ENCODE data around the gene THSD4.

THSD4 gene

DNA sequence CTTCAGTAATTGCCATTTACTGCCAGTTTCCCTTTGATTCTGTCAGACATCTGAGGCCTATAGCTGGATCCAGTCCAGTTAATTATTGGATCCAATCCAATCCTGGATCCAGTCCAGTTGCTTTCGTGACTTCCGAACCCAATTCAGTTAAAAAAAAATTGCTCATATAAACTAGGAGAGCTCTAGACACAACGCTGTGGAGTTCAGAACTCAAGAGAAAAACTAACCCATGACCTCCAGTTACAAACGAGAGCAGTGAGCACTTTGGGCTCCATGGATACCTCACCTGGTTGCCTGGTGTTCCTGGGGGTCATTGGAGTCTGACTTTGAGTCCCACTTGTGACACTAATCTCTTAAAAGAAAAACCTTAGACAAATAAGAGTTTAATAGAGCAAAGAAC, 269.8 kb downstream of the THSD4 start:
- H3K9me3 ChIP-seq (replicated peaks; ENCODE audit: insufficient read depth, low read length): no peaks in the 10 kb centered on the region
- H3K79me2 ChIP-seq (ENCODE audit: low read length): no peaks in the 10 kb centered on the region
- no peaks in the 10 kb centered on the region for H3K36me3 ChIP-seq (replicated peaks; ENCODE audit: insufficient read depth, low read length)
- no peaks in the 10 kb centered on the region for H3K9me2 ChIP-seq (replicated peaks; ENCODE audit: insufficient read depth, low read length)
- H2AFZ ChIP-seq (ENCODE audit: low read length): no peak overlapping the region
- H3K4me1 ChIP-seq (ENCODE audit: low read length): no peaks in the 10 kb centered on the region; the same call in 1 of the 2 replicates
- H3K4me3 ChIP-seq (ENCODE audit: low read length): no peak overlapping the region
- no peaks in the 10 kb centered on the region for H3K27me3 ChIP-seq (replicated peaks; ENCODE audit: insufficient read depth, low read length)
- no peak overlapping the region for H3K27ac ChIP-seq (ENCODE audit: low read length)
- H3F3A ChIP-seq (ENCODE audit: insufficient read depth, low read length): no peaks in the 10 kb centered on the region
- H3K4me2 ChIP-seq (ENCODE audit: low read depth, low read length): no peak overlapping the region
- TF ChIP-seq EZH2 (optimal IDR thresholded peaks at IDR 0.05; ENCODE audit: low read depth, low read length) (no peak), EZH2phosphoT487 (IDR thresholded peaks at IDR 0.05; ENCODE audit: low read length) (no peak)
- TF ChIP-seq, protein P1, sequence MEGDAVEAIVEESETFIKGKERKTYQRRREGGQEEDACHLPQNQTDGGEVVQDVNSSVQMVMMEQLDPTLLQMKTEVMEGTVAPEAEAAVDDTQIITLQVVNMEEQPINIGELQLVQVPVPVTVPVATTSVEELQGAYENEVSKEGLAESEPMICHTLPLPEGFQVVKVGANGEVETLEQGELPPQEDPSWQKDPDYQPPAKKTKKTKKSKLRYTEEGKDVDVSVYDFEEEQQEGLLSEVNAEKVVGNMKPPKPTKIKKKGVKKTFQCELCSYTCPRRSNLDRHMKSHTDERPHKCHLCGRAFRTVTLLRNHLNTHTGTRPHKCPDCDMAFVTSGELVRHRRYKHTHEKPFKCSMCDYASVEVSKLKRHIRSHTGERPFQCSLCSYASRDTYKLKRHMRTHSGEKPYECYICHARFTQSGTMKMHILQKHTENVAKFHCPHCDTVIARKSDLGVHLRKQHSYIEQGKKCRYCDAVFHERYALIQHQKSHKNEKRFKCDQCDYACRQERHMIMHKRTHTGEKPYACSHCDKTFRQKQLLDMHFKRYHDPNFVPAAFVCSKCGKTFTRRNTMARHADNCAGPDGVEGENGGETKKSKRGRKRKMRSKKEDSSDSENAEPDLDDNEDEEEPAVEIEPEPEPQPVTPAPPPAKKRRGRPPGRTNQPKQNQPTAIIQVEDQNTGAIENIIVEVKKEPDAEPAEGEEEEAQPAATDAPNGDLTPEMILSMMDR (IDR thresholded peaks at IDR 0.05; ENCODE audit: low read length): no peak
- H4K20me1 ChIP-seq (ENCODE audit: insufficient read depth, low read length): no peaks in the 10 kb centered on the region
- DNase-seq: no peak
- no peak overlapping the region for H3K9ac ChIP-seq (ENCODE audit: low read length)

DNA sequence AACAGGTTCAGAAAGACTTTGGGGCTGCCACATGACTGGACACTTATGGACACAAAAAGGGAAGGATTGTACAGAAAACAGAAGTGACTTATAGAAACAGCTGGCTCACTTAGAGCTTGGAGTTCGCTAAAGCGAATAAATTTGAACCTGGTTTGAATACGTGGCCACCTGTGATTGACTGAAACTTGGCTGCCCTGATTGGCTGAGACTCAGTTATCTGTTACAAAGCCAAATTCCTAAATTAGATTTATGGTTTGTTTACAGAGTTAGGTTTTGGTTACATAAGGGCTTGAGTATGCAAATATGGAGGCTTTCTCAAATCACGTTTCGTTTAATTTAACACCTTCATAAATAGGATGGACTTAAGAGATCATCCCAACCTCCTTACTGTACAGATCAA, 270.2 kb downstream of the THSD4 start:
- H2AFZ ChIP-seq (ENCODE audit: low read length): no peak overlapping the region
- no peak overlapping the region for H3K9ac ChIP-seq (ENCODE audit: low read length)
- H3F3A ChIP-seq (ENCODE audit: insufficient read depth, low read length): no peaks in the 10 kb centered on the region
- H3K79me2 ChIP-seq (ENCODE audit: low read length): no peaks in the 10 kb centered on the region
- H4K20me1 ChIP-seq (ENCODE audit: insufficient read depth, low read length): no peaks in the 10 kb centered on the region
- no peaks in the 10 kb centered on the region; the same call in 1 of the 2 replicates for H3K4me1 ChIP-seq (ENCODE audit: low read length)
- no peaks in the 10 kb centered on the region for H3K27me3 ChIP-seq (replicated peaks; ENCODE audit: insufficient read depth, low read length)
- H3K9me3 ChIP-seq (replicated peaks; ENCODE audit: insufficient read depth, low read length): no peaks in the 10 kb centered on the region
- no peaks in the 10 kb centered on the region for H3K36me3 ChIP-seq (replicated peaks; ENCODE audit: insufficient read depth, low read length)
- no peak for DNase-seq
- H3K27ac ChIP-seq (ENCODE audit: low read length): no peak overlapping the region
- no peak overlapping the region for H3K4me2 ChIP-seq (ENCODE audit: low read depth, low read length)
- TF ChIP-seq, protein P1 (IDR thresholded peaks at IDR 0.05; ENCODE audit: low read length): no peak
- TF ChIP-seq EZH2phosphoT487 (IDR thresholded peaks at IDR 0.05; ENCODE audit: low read length) (no peak), EZH2 (optimal IDR thresholded peaks at IDR 0.05; ENCODE audit: low read depth, low read length) (no peak)
- H3K9me2 ChIP-seq (replicated peaks; ENCODE audit: insufficient read depth, low read length): no peaks in the 10 kb centered on the region
- H3K4me3 ChIP-seq (ENCODE audit: low read length): no peak overlapping the region

DNA sequence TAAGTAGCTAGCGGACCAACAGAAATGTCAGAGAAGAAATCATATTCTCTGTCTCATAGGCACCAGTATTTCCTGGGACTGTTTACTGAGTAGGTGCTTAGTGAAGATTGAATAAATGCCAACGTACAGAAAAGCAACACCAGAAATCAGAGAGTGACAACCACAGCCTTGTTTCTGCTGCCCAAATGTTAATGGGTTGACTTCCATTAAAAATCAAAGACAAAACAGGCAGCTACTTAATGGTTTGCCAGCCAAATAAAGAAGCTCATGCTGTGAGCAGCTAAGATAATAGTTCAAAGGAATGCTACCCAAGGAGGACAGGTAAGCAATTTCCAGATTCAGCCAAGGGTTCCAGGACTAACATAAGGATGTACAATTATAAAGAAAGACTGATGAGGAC, 270.7 kb downstream of the THSD4 start:
- no peak overlapping the region for H2AFZ ChIP-seq (ENCODE audit: low read length)
- H3K4me3 ChIP-seq (ENCODE audit: low read length): no peak overlapping the region
- DNase-seq: no peak
- no peaks in the 10 kb centered on the region; the same call in 1 of the 2 replicates for H3K4me1 ChIP-seq (ENCODE audit: low read length)
- TF ChIP-seq EZH2phosphoT487 (IDR thresholded peaks at IDR 0.05; ENCODE audit: low read length): no peak
- TF ChIP-seq, protein P1 (IDR thresholded peaks at IDR 0.05; ENCODE audit: low read length): no peak
- TF ChIP-seq EZH2 (optimal IDR thresholded peaks at IDR 0.05; ENCODE audit: low read depth, low read length): no peak
- H3K79me2 ChIP-seq (ENCODE audit: low read length): no peaks in the 10 kb centered on the region
- H3K9me2 ChIP-seq (replicated peaks; ENCODE audit: insufficient read depth, low read length): no peaks in the 10 kb centered on the region
- H3K27ac ChIP-seq (ENCODE audit: low read length): no peak overlapping the region
- H3K36me3 ChIP-seq (replicated peaks; ENCODE audit: insufficient read depth, low read length): no peaks in the 10 kb centered on the region
- no peaks in the 10 kb centered on the region for H3F3A ChIP-seq (ENCODE audit: insufficient read depth, low read length)
- H3K9me3 ChIP-seq (replicated peaks; ENCODE audit: insufficient read depth, low read length): no peaks in the 10 kb centered on the region
- no peak overlapping the region for H3K9ac ChIP-seq (ENCODE audit: low read length)
- H3K4me2 ChIP-seq (ENCODE audit: low read depth, low read length): no peak overlapping the region
- H3K27me3 ChIP-seq (replicated peaks; ENCODE audit: insufficient read depth, low read length): no peaks in the 10 kb centered on the region
- H4K20me1 ChIP-seq (ENCODE audit: insufficient read depth, low read length): no peaks in the 10 kb centered on the region

Data from MM.1S (cell line).